Stimulated activated CD4-positive, alpha-beta T cell treated with anti-CD3 and anti-CD28 coated beads, Interleukin-2, amount 100 ng/mL, for 4 hours (primary cell): ENCODE results near the gene PARD3.
"Not testable (repeated sequence)": the region's sequence is repeated elsewhere in the genome, so short reads cannot be mapped to it uniquely, and the experiment has no call there.

ENCODE experiments used
- DNase-seq: peaks from one replicate; pipeline ENCODE4 v3.0.0-alpha.2; 2020; ENCODE audit warnings: low read depth

The PARD3 gene

DNA sequence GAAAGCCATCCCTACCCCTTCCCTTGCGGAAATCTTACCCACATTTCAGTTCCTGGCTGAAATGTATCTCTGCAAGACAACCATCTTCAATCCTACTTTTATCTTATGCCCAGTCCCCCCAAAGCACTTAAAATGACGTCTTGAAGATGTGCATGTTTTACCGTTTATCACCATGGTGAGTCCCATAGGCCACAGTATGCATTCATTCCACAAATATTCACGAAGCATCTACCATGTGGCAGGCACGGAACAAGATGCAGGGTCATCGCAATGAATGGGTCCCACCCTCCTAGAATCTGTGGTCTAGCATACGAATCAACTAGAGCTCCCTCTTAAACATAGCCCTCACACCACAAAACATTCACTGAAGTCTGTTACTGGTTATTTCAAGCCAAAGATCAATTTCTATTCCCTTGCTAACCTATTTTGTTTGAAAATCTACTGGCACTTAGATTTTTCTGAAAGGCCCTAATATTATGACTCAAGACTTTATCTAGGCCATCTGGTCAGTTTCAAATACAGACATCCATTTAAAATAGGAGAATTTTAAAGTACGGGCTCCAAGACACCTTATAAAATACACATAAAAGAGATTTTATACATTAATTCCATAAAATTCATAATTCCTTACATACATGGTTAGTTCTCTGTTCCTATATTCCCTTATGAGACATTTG is 99.4 kb downstream of the PARD3 start:
- DNase-seq, result no peak

DNA sequence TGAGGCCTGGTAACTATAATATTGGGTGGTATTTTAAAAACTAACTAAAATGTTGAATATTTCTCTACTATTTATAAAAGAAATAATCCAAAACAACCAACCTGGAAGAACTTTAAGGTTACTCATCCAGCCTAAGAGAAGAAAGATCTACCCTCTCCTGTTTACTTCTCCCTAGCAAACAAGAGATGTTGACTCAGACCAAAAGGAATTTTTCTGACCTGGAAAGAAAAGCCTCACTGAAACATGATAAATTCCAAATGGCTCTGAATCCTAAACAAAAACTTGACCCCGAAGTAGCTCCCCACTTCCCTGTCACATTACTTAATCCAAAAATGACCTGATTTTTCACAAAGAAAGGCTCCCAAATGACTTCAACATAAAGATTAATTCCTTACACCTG is 101.2 kb downstream of the PARD3 start:
- DNase-seq, result no peak

DNA sequence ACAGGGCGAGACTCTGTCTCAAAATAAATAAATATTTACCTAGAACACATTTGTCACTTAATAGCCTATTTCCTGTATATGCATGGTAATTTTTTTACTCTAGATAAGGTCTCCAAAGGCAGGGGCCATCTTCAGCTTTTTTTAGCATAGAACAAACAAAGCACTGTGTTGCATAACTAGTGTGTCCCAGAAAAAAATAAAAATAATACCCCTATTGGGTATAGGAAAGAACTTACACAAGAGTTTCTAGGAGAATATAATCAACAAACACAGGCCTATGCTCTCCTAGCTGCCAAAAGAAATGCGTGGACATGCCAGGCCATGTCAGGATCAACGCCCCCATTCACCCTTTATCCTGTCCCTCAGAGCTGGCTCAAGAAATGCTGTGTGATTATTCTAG is 103.6 kb downstream of the PARD3 start:
- no peak for DNase-seq

DNA sequence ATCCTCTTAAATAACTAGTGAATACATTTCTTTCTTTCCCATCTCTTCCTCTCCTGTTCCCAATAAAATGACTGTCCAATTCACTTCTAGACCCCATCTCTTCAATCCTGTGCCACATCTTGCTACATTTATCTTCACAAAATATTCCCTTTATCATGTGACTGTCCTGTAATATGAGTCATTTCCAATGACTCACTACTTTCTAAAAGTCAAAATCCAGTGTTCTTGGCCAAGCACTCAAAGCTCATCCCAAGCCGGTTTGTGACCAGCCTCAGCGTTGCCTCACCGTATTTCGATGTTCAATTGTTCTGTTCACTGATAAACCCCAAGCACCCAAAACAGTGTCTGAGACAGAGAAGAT is 104.7 kb downstream of the PARD3 start:
- DNase-seq, result no peak

DNA sequence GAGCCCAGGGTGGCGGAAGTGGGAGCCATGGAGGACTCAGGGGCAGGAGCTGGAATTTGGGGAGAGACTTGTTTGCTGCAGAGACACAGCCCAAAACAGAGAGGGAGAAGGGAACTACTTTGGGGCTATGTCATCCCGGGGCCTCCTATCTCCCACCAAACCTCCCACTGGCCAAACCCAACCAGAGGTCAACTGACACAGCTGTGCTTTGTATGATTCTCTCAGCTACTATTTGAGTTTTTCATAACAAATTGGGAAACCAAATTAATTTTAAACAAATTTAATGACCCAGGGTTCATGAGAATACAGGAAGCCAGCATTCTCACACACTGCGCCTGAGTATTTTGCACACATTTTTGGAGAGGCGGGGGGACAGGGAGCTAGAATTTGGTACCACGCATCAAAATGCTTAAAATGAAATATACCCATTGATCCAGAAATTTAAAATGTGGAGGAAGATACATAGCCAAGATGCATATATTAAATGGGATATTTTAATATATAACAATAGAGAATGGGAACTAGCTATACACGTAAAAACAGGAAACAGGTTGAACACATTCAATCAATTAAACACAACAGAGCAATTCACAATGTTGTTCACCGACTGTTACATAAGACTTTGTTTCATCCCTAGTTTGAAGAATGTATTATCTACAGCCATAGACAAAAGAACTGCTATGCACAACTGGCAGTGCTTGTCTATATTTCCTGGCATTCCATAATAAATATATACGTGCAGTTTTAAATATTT is 105.3 kb downstream of the PARD3 start:
- DNase-seq, result no peak

DNA sequence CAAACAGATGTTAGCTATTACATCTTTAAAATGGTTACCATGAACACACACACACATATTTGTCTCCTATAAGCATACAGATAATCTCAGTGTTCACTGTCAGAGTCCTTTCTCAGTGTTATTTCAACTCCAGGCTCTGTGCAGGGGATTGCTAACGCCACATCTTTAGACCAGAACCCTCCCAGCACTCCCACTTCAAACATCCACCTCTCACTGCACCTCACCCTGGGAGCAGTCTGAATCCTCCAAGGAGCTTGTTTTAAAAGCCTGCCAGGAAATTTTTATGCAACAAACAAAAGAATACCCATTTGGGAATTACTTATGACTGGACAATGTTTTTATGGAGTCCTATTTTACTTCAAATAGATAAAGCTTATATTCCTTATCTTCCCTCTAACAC is 107.4 kb downstream of the PARD3 start:
- DNase-seq, result no peak

DNA sequence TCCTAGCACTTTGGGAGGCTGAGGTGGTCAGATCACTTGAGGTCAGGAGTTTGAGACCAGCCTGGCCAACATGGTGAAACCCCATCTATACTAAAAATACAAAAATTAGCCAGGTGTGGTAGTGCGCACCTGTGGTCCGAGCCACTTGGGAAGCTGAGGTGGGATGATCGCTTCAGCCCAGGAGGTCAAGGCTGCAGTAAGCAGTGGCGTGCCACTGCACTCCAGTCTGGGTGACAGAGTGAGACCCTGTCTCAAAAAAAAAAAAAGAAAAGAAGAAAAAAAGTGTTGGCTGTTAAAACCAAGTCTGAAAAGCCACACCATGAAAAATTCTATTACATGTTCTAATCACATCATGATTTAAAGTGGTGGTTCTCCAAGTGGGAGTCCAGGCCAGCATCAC is 108.1 kb downstream of the PARD3 start:
- not testable (repeated sequence) for DNase-seq

DNA sequence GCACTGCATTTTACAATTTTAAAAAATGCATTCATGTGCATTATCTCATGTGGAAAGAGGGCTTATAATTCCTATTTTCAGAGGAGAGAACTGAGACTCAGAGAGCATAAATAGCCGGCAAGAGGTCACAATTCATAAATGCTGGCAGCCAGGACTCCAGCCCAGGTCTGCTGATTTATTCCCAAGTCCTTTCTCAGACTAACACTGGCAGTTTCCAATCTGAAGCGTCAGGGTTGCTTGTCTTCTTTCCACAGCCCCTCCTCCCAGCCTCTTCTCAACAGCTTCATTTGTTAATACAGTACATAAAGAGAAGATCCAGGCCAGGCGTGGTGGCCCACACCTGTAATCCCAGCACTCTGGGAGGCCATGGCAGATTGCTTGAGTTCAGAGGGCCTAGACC is 108.9 kb downstream of the PARD3 start:
- DNase-seq, result no peak

DNA sequence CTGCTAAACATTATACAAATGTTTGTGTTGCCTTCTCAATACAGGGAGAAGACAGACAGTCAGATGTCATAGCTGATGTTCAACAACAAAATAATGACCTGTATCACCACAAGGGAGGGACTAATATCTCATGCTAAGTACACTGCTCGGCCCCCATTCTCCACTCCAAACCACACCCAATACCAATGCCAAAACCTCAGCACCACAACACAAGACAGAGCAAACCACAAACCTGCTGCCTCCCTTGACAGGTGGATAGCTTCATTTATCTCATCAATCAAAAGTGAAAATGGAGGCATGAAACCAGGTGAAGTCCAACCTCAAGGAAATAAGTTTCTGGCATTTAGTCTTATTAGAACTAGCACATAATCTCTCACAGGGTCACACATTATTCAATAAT is 109.5 kb downstream of the PARD3 start:
- DNase-seq, result no peak

DNA sequence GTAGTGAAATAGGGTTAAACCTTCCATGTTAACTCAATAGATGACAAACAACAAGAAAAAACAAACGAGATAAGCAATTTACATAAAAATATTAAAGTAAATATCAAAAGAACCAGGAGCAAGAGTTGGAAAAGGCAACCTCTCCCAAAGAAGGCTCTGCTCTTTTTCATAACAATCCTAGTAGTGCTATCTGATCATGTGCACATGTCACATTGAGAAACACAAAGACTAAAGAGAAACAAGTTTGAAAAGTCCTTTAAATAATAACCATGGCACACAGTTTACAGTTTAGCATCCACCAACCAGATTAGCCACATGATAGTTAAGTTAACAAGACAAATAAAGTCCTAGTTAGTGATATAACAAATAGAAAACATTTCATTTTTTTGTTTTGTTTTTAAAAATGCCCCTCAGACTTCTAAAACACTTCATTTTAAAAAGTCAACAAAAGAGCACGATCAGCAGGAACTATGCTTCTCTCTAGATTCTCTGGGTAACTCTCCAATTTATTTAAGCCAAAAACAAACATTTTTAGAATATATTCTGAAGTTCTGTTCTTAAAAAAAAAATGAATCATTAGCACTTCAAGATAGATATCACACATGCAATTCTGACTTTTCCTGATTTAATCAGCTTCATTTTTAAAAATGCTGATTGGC is 110.4 kb downstream of the PARD3 start:
- no peak for DNase-seq

DNA sequence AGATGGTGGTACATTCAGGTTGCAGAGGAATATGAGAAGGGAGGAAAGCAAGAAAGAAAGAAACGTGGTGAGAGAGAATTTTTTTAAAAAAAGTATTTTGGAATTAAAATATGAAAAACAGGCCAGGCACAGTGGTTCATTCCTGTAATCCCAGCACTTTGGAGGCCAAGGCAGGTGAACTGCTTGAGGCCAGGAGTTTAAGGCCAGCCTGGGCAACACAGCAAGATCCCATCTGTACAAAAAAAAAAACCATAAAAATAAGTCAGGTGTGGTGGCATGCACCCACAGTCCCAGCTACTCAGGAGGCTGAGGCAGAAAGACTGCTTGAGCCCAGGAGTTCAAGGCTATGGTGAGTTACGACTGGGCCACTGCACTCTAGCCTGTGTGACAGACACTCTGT is 112.1 kb downstream of the PARD3 start:
- DNase-seq, result no peak

DNA sequence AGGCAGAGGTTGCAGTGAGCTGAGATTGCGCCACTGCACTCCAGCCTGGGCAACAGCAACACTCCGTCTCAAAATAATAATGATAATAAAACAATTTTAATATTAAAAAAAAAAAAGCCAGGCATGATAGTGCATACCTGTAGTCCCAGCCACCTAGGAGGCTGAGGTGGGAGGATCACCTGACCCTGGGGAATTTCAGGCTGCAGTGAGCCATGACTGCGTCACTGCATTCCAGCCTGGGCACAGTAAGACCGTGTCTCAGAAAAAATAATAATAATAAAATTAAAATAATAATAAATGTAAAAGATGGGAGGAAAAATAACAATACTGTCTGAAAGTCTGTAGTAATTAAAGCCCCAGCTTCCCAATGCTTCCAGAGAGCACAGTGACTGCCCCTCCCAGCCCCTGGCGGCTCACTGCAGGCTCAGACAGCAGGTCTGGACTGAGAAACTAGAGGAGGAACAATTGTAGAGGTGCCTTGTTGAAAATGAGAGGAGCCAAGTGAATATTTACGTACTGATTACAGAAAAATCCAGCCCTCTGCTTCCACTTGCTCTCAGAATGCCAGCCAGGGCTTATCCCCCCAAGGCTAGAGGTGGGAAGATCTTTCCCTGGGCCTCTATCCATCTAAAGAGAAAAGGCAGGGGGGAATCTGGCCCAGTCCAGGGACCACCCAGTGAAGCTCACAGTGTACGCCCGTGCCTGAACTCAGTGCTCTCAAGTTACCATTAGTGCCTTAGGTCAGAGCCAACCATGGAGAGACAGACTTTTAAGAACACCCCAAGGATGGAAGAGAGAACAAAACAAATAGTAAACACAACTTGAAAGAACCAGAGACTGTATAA is 112.8 kb downstream of the PARD3 start:
- DNase-seq, result no peak

DNA sequence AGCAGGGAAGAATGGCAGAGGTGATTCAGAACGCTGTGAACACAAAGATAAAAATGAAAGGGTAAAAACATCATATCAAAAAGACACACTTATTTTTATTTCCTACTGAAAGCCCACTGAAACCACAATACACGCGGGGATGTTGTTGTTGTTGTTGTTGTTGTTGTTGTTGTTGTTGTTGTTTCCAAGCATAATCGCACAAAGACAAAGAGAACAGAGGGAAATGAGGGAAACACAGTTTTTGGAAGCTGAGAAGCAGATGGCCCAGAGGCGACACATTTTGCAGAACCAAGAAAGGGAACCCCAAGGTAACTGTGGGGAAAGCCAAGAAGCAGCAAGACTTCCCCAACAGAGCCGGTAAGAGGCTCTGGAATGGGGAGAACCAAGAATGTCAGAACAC is 113.9 kb downstream of the PARD3 start:
- DNase-seq, result no peak

DNA sequence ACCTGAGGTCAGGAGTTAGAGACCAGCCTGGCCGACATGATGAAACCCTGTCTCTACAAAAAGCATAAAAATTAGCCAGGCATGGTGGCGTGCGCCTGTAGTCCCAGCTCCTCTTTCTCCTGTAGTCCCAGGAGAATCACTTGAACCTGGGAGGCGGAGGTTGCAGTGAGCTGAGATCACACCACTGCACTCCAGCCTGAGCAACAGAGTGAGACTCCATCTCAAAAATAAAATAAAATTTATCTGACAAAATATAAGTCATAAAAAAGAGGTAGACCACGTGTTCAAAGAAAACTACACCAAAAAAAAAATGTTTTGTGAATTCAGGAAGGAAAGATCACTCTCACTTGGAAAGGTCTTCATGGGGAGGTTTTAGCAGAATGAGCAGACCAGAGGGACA is 114.3 kb downstream of the PARD3 start:
- not testable (repeated sequence) for DNase-seq

DNA sequence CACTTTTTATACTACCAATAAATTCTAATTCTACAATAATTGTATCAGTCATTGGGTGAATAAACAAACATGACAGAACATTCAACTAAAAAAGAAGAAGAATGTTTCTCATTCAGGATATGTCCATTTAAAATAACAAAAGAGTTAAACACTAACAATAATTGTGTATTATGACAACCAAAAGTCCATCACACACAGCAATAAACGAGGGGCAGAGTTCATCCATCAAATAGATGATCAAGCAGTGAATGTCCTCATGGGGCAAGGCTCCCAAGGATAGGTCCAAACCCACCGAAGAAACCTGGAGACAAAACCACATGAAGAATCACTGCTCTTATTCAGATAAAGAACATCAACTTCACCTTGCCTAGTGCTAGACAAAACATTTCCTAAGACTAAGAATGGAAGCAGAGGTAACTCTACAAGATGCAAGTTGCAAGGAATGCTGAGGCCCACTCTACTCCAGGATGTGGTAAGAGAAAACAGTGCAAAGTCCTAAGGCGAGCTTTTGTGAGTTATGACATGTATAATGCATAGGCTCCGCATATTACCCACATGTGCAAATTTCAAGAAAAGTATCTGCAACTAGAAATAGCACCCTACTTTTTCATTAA is 115.1 kb downstream of the PARD3 start:
- no peak for DNase-seq

DNA sequence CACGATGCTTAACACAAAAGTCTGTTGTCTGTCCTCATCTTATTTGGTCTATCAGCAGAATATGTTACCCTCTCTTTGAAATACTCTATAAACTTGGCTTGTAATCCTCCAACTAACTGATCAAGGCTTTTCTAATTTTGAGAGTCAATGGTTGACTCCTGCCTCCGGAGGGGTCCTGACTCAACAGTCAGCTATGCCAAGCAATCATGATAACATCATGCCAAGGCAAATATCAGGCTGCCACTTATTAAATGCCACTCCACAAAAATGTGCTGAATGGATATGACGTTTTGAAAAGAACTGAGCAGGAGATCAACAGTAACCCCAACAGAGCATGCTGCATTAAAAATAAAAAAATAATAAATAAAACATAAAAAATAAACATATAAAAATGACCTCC is 116.1 kb downstream of the PARD3 start:
- DNase-seq, result no peak

DNA sequence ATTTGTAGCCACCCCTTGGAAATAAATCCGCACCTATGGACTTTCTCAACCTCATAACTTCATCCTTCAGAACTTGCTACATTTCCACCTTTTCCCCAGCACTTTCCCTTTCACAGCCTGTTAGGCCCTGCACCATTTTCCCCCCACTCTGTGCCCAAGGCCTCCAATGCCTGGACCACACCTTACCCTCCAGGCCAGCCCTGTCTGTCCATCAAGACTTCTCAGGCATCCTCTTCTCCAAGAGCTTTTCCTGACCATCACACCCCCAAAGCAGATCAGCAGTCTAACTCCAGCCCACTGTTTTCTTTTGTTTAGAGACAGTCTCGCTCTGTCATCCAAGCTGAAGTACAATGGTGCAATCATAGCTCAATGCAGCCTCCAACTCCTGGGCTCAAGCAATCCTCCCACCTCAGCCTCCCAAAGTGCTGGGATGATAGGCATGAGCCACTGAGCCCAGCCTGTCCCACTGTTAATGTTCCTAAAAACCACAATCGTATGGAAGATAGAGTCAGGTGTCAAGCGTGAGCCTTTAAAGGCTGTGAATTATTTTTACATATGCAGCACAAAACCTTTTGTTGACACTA is 116.8 kb downstream of the PARD3 start:
- no peak for DNase-seq

DNA sequence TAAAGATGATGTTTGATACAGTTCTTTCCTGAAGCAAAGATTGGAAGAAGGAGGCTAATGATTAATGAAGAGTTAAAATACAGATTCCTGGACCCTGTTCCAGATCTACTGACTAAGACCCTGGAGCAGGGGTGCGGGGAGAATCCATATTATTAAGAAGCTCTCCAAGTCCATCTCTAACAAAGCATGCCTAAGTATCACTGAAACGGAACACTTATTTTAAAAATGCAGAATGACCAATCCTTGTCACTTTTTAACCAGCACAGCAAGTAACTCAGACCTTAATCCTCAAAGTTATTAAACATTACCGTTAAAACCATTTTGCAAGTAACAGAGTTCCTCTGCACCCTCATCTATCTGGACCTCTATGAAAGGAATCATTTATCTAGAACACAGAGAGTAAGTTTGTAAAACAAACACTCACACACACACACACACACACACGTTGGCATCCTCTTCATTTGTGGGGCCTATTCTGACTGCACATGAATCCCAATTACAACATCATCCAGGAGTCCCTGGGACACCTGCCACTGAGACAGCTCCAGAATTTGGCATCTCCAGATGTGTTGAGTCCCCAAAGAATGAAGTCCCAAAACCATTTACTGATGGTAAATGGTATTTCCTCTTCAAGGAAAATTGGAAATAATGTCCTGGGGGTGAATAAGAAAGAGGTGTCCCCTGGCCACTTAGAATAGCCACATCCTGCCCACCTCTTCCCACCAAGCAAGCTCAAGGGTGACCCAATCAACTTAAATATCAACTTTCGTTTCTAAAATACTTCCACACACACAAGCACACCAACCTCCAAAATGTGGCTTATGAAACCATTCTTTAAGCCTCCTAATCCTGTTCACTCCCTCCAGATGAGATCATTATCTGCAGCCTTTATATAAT is 117.5 kb downstream of the PARD3 start:
- DNase-seq, result no peak

DNA sequence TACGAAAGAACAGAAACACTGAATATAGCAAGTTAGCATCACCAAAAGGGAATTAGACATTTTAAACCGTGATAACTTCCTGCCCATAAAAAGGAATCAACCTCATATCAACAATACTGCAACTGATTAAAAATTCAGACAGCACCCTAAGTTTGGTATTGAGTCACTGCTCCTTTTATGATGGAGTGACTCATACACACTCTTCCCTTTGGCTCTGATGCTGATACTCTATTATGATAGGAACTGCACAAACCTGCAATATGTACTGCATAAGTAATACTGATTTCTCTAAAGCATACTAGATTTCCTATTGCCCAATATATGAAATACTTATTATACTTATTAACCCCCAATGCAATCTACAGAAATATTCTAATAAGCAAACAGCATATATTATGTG is 118.7 kb downstream of the PARD3 start:
- DNase-seq, result no peak

DNA sequence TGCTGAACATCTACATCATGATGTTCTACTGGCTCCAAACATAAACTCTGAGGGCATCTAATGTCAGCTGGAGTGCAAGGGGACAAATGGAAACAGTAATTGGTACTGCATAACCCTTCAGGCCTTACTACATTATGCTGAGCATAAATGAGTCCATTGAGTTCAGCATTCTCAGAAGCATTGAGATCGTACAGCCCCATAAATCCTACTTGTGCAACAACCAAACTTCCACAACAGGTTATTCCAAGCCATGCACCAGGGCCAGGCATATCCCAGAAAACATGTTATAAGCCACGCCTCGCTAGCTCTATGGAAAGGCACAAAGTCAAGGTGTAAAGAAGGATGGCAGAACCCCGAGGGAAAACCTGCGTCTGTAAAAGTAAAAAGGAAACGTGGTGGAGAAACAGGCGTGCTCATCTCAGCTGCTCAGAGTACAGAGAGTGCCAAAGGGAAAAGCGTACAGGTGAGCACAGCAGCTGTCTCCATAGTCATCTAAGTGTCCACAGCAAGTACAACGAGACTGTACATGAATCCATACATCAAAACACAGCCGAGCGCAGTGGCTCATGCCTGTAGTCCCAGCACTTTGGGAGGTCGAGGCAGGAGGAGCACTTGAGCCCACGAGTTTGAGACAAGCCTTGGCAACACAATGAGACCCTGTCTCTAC is 124.6 kb downstream of the PARD3 start:
- no peak for DNase-seq
